Measurements from ENCODE around the gene PCK1.

Gene PCK1

GRCh38 chr20:57559658-57560553 lies 1.0 kb upstream of the PCK1 start:
- H3K27me3 Mint-ChIP-seq (ENCODE audit: low read depth): peaks cover 13% of the 10 kb centered on the region
- no peaks in the 10 kb centered on the region for H3K4me1 Mint-ChIP-seq (ENCODE audit: low read depth)
- no peak overlapping the region for H3K27ac Mint-ChIP-seq
- DNase-seq (ENCODE audit: low spot score): no peak
- H3K36me3 Mint-ChIP-seq (ENCODE audit: low read depth): no peaks in the 10 kb centered on the region
- H3K4me3 Mint-ChIP-seq: no peak overlapping the region
- no peaks in the 10 kb centered on the region for H3K9me3 Mint-ChIP-seq

DNA sequence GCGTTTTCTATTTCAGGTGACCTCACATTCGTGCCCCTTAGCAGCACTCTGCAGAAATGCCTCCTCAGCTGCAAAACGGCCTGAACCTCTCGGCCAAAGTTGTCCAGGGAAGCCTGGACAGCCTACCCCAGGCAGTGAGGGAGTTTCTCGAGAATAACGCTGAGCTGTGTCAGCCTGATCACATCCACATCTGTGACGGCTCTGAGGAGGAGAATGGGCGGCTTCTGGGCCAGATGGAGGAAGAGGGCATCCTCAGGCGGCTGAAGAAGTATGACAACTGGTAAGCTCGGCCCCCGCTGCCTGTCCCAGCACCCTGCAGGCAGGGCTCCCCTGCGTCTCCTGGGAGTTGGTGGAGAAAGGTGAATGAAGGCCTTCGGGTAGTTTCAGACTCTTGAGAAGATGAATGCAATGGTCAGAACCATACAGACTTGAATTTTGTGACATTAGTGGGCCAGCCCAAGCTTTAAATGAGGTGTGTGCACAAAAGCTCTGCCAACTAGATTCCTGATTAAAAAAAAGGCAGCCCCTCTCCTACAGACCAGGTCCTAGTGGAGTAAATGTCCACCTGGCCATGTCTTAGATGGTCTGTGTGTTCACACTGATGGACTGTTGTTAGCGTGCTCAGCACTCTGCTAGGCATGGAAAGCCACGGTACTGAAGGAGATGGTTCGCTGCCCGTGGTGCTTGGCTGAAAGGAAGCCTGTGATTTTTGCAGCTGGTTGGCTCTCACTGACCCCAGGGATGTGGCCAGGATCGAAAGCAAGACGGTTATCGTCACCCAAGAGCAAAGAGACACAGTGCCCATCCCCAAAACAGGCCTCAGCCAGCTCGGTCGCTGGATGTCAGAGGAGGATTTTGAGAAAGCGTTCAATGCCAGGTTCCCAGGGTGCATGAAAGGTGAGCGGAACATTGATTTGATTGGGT lies 708 bp downstream of the PCK1 start:
- no peak for DNase-seq (ENCODE audit: low spot score)
- Mint-ChIP-seq H3K4me3 (no peak overlapping the region), H3K36me3 (ENCODE audit: low read depth) (no peaks in the 10 kb centered on the region), H3K9me3 (no peaks in the 10 kb centered on the region), H3K4me1 (ENCODE audit: low read depth) (no peaks in the 10 kb centered on the region), H3K27ac (no peak overlapping the region), H3K27me3 (ENCODE audit: low read depth) (peaks cover 7% of the 10 kb centered on the region)

DNA sequence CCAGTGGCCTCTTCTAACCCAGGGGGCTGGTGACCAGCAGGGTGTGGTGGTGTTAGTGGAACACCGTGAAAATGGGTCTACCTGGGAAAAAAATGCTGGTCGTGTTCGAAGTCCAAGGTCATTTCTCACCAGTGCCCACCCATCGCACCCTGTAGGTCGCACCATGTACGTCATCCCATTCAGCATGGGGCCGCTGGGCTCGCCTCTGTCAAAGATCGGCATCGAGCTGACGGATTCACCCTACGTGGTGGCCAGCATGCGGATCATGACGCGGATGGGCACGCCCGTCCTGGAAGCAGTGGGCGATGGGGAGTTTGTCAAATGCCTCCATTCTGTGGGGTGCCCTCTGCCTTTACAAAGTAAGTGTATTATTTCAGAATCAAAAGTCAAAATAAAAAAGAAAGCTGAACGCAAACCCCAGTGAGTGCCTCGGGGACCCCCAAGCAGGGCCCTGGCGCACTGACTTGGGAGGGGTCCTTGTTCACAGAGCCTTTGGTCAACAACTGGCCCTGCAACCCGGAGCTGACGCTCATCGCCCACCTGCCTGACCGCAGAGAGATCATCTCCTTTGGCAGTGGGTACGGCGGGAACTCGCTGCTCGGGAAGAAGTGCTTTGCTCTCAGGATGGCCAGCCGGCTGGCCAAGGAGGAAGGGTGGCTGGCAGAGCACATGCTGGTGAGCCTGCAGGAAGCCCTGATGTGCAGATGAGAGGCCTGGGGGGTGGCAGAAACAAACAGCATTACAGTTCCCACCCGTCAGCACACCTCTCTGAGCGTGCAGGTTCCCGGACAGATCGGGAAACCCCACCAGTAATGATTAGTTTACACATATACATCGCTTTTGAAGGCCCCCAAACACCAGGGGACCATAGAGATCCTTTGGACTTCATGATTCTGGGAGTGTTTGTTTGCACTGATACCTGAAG lies 1.9 kb downstream of the PCK1 start:
- H3K9me3 Mint-ChIP-seq: no peaks in the 10 kb centered on the region
- no peak overlapping the region for H3K27ac Mint-ChIP-seq
- no peak for DNase-seq (ENCODE audit: low spot score)
- no peaks in the 10 kb centered on the region for H3K4me1 Mint-ChIP-seq (ENCODE audit: low read depth)
- H3K27me3 Mint-ChIP-seq (ENCODE audit: low read depth): peaks cover 3% of the 10 kb centered on the region
- H3K4me3 Mint-ChIP-seq: no peak overlapping the region
- H3K36me3 Mint-ChIP-seq (ENCODE audit: low read depth): no peaks in the 10 kb centered on the region

DNA sequence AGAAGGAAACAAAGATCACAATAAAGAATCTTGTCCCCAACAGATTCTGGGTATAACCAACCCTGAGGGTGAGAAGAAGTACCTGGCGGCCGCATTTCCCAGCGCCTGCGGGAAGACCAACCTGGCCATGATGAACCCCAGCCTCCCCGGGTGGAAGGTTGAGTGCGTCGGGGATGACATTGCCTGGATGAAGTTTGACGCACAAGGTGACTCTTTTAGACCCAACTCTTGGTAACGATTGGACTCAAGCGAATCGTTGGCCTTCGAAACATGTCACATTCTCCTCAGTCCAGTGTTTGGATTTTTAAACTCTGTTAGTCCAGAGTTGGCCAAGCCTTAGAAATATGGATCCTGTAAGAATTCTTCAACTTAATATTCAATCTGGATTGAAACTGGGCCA lies 2.6 kb downstream of the PCK1 start:
- Mint-ChIP-seq H3K4me3 (no peak overlapping the region), H3K27ac (no peak overlapping the region), H3K4me1 (ENCODE audit: low read depth) (no peaks in the 10 kb centered on the region), H3K27me3 (ENCODE audit: low read depth) (peaks cover 3% of the 10 kb centered on the region), H3K9me3 (no peaks in the 10 kb centered on the region), H3K36me3 (ENCODE audit: low read depth) (no peaks in the 10 kb centered on the region)
- no peak for DNase-seq (ENCODE audit: low spot score)

DNA sequence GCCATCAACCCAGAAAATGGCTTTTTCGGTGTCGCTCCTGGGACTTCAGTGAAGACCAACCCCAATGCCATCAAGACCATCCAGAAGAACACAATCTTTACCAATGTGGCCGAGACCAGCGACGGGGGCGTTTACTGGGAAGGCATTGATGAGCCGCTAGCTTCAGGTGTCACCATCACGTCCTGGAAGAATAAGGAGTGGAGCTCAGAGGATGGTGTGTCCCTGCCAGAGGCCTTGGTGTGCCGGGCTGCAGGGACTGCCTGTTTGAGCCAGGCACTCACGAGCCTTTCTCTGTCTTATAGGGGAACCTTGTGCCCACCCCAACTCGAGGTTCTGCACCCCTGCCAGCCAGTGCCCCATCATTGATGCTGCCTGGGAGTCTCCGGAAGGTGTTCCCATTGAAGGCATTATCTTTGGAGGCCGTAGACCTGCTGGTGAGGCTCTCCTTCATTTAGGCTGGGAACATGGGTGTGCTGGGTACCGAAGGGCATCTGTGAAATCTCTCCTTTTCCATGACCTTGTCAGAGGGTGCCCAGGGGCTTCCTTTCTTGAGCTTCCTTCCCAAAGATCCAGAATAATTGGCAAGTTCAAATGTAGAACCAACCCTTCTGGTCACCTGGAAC lies 3.4 kb downstream of the PCK1 start:
- Mint-ChIP-seq H3K27ac (no peak overlapping the region), H3K4me3 (no peak overlapping the region), H3K36me3 (ENCODE audit: low read depth) (no peaks in the 10 kb centered on the region), H3K9me3 (no peaks in the 10 kb centered on the region), H3K4me1 (ENCODE audit: low read depth) (no peaks in the 10 kb centered on the region), H3K27me3 (ENCODE audit: low read depth) (peaks cover under 1% of the 10 kb centered on the region)
- DNase-seq (ENCODE audit: low spot score): no peak

DNA sequence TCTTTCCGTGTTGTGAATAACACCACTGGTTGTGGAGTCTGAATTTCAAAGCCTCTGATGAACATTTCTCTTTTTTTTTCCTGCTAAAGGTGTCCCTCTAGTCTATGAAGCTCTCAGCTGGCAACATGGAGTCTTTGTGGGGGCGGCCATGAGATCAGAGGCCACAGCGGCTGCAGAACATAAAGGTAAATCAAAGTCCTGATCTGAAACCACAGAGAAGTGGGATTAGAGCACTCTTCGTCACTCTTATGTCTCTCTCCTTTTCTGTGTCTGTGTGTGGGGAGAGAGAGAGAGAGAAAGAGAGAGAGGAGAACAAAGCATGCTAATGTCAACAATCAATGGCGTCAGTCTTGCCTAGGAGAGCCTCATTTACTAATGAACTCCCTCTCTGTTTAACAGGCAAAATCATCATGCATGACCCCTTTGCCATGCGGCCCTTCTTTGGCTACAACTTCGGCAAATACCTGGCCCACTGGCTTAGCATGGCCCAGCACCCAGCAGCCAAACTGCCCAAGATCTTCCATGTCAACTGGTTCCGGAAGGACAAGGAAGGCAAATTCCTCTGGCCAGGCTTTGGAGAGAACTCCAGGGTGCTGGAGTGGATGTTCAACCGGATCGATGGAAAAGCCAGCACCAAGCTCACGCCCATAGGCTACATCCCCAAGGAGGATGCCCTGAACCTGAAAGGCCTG lies 4.2 kb downstream of the PCK1 start:
- H3K4me1 Mint-ChIP-seq (ENCODE audit: low read depth): no peaks in the 10 kb centered on the region
- H3K4me3 Mint-ChIP-seq: no peak overlapping the region
- H3K36me3 Mint-ChIP-seq (ENCODE audit: low read depth): no peaks in the 10 kb centered on the region
- H3K27ac Mint-ChIP-seq: no peak overlapping the region
- no peaks in the 10 kb centered on the region for H3K27me3 Mint-ChIP-seq (ENCODE audit: low read depth)
- H3K9me3 Mint-ChIP-seq: no peaks in the 10 kb centered on the region
- no peak for DNase-seq (ENCODE audit: low spot score)

GRCh38 chr20:57566399-57566798 lies 5.5 kb downstream of the PCK1 start:
- Mint-ChIP-seq H3K27ac (no peak overlapping the region), H3K36me3 (ENCODE audit: low read depth) (no peaks in the 10 kb centered on the region), H3K27me3 (ENCODE audit: low read depth) (no peaks in the 10 kb centered on the region), H3K9me3 (no peaks in the 10 kb centered on the region), H3K4me1 (ENCODE audit: low read depth) (no peaks in the 10 kb centered on the region), H3K4me3 (no peak overlapping the region)
- DNase-seq (ENCODE audit: low spot score): no peak

- Mint-ChIP-seq H3K9me3 (no peaks in the 10 kb centered on the region), H3K4me1 (ENCODE audit: low read depth) (no peaks in the 10 kb centered on the region), H3K27ac (no peak overlapping the region), H3K36me3 (ENCODE audit: low read depth) (no peaks in the 10 kb centered on the region), H3K27me3 (ENCODE audit: low read depth) (no peaks in the 10 kb centered on the region), H3K4me3 (no peak overlapping the region)
- DNase-seq (ENCODE audit: low spot score): no peak
These were observed 6.0 kb downstream of the PCK1 start for GRCh38 chr20:57566803-57567459.

DNA sequence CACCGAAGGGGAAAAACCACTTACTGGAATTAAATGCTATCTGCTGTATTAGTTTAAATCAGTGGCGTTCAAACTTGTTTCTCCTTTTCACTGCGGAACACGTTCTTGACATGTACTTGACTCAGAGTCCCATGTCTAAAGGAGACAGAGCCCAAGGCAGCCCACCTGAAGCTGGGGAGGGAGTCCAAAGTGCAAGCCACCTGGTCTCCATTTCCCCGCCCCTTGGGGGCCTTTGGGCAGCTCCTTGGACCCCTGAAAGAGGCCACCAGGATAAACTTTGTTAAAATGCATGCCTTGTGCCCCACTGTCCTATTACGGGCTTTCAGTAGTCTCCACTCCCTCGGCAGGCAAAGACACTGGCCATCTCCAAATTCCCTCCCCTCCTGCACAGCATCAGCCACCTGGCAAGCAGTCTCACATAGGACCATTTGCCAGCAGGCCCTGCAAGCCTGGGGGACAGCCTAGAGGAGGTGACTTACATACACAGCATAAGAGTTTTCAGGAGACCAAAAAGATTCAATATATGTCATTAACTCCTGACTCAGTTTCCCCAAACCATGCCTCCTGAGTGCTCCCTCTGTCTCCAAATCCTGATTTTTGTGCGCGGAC lies 6.7 kb downstream of the PCK1 start:
- H3K27ac Mint-ChIP-seq: no peak overlapping the region
- H3K9me3 Mint-ChIP-seq: no peaks in the 10 kb centered on the region
- no peak for DNase-seq (ENCODE audit: low spot score)
- no peak overlapping the region for H3K4me3 Mint-ChIP-seq
- H3K36me3 Mint-ChIP-seq (ENCODE audit: low read depth): no peaks in the 10 kb centered on the region
- no peaks in the 10 kb centered on the region for H3K4me1 Mint-ChIP-seq (ENCODE audit: low read depth)
- no peaks in the 10 kb centered on the region for H3K27me3 Mint-ChIP-seq (ENCODE audit: low read depth)

- H3K27ac Mint-ChIP-seq: no peak overlapping the region
These were observed 7.4 kb downstream of the PCK1 start for GRCh38 chr20:57568088-57568896.

DNA sequence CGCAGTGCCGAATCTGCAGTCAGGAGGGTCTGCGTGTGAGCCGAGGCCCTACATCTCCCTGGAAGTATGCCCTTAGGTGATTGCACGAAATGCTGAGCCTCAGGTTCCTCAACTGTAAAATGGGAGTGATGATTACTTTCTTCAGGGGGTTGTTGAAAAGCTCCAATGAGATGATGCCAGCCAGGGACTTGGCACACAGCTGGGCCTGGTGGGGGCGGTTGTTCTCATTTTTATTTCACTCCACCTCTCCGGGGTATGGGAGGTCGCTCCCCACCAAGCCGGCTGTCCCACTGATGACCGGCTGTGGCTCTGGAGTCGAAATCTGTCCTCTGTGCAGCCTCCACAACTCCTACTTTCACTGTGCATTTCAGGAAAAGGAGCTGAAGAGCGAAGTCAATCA lies 8.1 kb downstream of the PCK1 start:
- H3K27me3 Mint-ChIP-seq (ENCODE audit: low read depth): peaks cover 2% of the 10 kb centered on the region
- no peaks in the 10 kb centered on the region for H3K36me3 Mint-ChIP-seq (ENCODE audit: low read depth)
- H3K4me3 Mint-ChIP-seq: no peak overlapping the region
- DNase-seq (ENCODE audit: low spot score): no peak
- H3K27ac Mint-ChIP-seq: no peak overlapping the region
- no peaks in the 10 kb centered on the region for H3K9me3 Mint-ChIP-seq
- H3K4me1 Mint-ChIP-seq (ENCODE audit: low read depth): no peaks in the 10 kb centered on the region

More at GRCh38 chr20:57568088-57568896, 7.4 kb downstream of the PCK1 start:
- H3K36me3 Mint-ChIP-seq (ENCODE audit: low read depth): no peaks in the 10 kb centered on the region
- no peak overlapping the region for H3K4me3 Mint-ChIP-seq
- DNase-seq (ENCODE audit: low spot score): no peak
- peaks cover 2% of the 10 kb centered on the region for H3K27me3 Mint-ChIP-seq (ENCODE audit: low read depth)
- no peaks in the 10 kb centered on the region for H3K9me3 Mint-ChIP-seq
- H3K4me1 Mint-ChIP-seq (ENCODE audit: low read depth): no peaks in the 10 kb centered on the region

Data from T-helper 2 cell treated with Interferon-gamma antibody and Interleukin-4, amounts not matched to agents 5 μg/mL and 100 μg/mL, for 36 hours (primary cell).